ENCODE results near the gene CCDC69. TPM values are rescaled to one million over a fixed set of nuclear protein-coding genes. Genes with fewer than 3 reads are reported as not detected.
A peak's percentile ranks its signal among the peaks of the same experiment; 100 is the strongest.

Gene CCDC69
- total RNA-seq, 1 donor from 2014 or later: 0.78 TPM

DNA sequence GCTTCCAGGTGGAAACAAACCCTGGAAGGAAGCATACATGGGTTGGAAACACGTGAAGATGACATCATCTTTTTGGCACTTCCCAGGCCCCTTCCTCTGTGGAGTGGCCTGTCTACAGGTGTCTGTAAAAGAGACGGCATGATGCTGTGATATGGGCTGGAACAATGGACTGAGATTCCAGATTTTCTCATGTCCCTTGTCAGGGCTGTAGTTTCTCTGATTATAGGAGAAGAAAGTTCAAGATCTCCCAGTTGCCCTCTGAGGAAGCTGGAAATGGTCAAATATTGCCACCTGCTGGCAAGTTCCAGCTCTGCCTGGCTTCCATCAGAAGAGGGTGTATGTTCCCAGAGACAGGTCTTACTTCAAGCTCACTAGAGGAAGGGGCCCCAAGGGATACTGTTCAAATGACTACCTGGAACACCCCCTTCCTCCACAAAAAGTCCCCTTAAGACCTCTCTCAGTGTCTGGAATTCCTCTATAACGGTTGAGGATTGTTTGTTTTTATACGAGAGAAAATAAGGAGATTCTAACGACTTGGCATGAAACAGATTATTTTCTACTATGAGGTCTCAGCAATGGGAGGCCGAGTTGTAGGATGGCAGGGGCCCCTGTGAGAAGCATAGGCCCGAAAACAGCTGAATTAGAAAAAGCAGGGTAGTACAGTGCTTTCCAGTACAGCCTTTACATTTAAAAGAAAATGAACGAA is 59.1 kb downstream of the CCDC69 start:
- peak; percentile 41 for DNase-seq

DNA sequence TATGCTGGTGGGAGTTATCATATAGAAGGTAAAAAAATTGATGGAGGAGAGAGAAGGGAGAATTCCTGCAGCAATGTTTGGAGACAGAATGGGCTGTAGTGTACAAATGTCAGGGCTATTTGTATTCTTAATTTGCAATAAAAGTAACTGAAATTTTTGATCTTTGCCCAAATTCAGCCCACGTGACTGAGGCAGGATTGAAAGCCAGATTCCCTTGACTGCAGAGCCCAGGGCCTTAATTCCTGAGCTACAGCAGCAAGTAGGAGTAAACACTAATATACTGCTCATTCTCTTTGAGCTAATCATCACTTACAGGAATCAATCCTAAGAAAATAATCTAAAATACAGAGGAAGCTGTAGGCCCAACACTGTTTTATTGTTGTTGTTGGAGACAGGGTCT is 61.1 kb downstream of the CCDC69 start:
- DNase-seq: no peak

DNA sequence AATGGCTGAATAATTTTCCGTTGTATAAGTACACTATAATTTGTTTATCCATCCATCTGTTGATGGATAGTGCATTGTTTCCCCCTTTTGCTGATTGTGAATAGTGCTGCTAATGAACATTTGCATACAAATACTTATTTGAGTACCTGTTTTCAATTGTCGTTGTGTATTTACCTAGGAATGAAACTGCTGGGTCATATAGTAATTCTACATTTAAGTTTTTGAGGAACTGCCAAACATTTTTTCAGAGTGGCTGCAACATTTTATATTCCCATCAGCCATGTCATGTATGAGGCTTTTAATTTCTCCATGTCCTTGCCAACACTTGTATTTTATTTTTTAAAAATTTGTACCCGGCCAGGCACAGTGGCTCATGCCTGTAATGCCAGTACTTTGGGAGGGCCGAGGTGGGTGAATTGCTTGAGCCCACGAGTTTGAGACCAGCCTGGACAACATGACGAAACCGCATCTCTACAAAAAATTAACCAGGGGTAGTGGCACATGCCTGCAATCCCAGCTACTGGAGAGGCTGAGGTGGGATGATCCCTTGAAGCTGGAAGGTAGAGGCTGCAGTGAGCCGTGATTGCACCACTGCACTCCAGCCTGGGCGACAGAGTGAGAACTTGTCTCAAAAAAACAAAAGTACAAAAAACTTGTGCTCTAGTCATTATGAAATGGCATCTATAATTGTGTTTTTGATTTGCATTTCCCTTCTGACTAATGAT is 64.1 kb downstream of the CCDC69 start:
- DNase-seq: no peak

DNA sequence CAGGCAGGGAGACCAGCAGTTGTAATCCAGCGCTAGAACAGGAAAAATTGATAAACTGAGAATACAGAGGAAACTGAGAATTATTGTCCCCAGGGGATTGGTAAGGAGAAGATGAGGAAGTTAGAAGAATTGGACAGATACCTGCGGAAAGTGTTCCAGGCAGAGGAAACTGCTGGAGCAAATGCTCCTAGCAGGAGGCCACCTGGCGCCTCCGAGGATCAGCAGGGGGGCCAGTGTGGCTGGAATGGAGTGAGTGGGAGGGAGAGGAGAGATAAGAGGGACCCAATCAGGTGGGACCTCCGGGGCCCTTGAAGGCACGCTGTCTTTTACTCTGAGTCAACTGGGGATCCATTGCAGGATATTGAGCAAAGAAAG is 65.6 kb downstream of the CCDC69 start:
- DNase-seq: no peak

DNA sequence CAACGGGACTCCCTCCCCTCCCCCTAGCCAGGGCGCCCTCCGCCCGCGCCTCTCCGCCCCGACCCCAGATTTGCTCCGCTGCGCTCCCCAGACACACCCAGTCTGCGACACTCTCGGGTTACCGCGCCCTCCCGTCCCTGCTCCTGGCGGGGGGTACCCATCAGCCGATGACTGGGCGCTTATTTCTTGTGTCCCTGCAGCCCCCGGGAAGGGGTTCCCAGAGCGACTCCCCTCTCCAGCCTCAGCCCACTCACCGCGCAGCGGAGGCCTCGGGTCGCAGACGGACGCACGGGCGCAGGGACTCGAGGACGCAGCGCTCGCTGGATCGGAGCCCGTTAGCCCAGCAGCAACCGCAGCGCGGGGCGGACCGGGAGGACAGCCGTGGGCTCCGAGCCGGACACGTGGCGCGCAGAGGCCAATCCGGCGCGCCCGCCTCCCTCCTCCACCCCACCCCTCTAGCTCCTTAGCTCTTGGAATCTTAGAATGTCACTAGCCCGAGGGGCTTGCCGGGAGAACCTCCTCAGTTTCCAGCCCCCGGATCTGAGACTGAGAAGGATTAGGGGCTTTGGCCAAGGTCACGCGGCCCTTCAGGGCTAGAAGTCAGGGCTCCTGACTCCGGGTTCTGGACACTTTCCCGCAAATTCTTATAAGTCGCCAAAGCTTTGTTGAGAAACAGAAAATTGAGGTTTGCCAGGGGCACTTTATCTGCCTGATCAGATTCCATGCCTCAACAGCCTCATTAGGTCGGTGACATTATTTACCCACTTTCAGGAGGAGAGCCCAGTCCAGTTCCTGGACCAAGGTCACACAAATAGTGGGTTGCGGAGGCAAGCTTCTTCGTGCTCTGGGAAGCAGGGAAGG is 66.2 kb downstream of the CCDC69 start, which contains the start of gene ANXA6:
Gene ANXA6 (minus strand): TSS at position 354 of the 861 bp plus-strand sequence. CDS start 9,878 bp downstream, outside the sequence.
- DNase-seq: peak; percentile 77

DNA sequence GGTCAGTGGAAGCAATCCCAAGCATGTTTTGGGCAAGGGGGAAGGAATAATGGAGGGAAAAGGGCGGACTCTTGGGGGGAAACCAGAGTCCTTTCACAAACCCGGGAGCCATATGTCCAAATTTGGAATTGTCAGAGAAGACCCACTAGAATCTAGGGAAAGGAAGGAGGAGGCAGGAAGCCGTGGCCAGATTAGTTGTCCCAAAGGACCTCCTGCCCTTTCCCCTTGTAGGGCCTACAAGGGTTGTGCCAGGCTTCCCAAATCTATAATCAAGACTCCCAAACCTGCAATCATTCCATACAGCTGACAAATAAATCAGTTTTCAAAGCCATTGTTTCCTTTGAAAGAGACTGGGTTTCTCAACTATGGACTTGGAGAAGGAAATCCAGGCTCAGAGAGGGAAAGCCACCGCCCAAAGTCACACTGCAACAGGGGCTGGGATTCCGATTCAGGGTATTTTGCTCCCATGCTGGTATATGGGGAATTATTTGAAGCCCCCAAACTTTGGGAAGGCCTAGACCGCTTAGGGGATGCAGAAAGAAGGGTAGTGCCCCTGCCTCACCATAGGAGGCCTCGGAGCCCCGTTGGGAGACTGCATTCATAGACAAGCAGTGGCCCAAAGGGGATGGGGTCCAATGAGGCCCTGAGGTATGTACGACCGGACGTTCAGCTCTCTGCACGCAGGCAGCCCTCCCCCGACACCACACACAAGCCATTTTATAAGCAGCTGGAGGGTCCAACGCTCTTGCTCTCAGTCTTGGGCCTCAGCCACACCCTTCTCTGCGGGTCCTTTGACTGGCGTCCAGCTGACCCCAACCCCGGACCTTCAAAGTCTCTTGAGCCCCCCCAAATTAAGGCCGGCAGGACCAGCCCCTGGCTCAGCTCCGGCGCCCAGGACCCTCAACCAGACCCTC is 67.1 kb downstream of the CCDC69 start:
- no peak for DNase-seq

DNA sequence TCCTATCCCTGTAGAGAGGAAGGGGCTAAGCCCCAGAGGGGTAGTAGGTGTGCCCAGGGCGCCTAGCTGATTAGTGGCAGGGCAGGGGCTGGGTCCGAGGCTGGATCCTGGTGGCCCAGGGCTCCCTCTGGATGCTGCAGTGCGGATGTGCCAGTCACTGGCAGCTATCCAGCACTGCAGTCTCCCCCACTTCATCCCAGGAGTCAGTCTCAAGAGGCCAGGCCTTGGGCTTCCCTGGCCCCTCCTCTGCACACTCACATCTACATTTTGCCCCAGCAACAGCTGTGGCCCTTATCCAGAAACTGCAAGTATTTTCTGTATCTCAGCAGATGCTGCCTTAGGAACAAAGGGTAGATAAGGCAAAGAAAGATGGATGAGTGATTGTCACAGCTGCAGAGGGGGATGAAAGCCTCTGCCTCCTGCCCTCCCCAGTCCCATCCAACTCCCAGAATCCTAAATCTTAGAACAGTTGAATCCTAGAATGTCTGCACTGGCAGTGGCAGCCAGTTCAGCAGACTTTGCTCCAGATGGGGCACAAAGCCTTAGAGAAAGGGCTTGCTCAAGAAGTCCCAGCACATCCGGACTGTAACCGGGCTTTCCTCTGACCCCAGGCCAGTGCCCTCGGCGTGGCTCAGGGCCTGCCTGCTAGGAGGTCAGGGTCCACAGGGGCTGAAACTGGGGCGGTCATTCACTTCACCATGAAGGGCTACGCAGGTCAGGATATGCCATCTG is 68.0 kb downstream of the CCDC69 start:
- no peak for DNase-seq

DNA sequence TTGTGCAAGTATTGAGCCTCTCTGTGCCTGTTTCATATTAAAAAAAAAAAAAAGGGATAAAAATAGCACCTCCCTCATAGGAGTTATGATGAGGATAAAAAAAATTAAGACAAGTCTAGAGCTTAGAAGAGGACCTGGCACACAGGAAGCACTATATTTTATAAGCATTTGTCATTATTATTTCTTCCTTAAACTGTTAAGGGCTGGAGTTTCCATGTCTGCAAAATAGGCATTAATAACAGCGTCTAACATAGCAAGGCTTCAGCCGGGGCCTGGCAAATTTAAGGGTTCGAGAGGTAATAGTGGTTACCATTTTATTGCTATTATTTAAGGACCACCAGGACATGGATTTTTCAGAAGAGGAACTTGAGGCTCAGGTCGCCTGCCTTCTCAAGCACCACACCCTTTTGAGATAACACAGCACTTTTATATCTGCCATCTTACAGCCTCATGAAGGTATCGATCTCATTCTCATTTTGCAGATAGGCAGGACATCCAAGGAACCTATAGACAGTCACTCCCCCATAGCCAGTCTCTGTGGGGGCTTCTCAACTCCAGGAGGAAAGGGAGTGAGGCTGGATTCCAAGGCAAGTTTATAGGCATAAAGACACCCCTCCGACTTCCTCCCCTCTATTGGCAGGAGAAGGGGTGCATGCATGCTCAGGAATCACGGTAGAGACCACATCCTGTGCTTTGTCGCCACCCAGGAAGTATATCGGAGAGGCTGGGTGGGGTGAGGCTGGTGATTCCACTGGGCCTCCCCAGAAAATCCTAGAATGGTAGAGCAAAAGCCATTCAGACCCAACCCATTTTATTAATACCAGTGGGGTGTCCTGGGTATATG is 68.7 kb downstream of the CCDC69 start:
- DNase-seq: no peak

DNA sequence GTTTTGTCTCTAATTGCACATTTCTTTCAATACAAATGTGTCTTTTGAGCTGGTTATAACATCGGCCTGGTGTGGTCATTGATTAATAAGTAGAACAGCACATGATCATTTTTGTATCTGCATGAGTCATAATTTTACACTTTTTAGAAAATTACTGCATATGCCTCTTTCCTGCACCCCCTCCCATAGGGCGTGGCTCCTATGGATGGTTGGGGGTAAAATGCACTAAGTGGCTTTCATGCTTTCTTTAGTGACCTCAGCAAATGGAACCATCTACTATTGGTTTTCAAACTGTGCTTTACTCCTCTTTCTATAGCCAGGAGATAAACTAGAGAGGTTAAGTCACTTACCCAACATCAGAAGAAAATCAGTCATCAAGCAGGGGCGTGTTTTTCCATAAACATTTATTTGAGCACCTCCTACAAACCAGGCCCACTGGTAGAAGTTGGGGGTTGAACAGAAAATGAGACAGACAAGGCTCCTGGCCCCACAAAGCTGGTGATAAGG is 70.1 kb downstream of the CCDC69 start:
- DNase-seq: no peak

DNA sequence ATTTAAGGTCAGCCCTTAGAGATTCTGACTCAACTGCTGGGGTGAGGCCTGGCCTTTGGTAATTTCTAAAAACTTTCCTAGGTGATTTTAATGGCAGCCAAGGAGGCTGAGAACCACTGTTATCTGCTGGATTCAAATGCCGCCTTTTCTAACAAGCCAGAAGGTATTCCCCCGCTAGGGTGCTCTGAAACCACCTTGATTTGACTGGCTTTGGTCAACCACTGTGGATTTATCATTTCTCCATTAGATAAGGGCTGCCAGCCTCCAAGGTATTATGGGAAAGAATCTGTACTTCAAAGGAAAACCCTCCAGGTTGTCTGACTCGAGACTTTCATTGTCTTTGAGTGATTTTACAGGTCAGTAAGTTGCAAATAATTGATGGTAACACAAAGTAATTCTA is 70.6 kb downstream of the CCDC69 start:
- DNase-seq: no peak

DNA sequence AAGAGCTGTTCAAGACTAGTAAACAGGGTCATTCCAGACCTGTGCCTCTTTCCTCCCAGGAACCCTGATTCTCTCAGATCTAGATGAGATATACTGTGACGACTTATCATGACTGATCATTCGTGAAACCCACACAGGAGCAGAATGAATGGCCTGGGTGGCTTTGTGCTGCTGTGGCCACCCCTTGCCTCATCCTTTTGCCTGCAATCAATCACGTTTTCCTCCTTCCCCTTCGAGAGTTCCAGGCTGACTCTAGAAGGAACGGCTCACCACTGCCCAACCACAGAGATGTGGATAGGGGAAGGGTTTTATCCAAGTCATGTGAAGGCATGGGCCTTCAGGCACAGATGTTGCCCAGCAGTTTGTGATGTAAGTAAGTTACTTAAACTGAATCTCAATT is 72.1 kb downstream of the CCDC69 start:
- DNase-seq: no peak

DNA sequence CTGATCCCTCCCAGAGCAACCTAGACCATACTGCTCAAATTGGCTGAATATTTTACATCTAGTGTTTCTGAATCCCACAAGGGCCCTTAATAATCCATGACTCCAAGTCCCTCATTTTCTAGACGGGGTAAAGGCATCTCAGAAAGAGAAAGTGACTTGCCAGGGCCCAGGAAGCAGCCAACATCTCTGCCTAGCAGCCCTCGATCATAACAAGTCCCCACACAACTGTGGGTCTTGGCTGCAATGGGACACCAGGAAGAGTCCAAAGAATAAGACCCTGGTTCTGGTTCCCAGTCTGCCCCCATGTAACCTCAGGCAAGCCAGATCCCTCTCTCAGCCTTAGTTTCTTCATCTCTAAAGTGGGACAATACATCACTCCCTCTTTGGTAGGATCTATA is 72.6 kb downstream of the CCDC69 start:
- no peak for DNase-seq

DNA sequence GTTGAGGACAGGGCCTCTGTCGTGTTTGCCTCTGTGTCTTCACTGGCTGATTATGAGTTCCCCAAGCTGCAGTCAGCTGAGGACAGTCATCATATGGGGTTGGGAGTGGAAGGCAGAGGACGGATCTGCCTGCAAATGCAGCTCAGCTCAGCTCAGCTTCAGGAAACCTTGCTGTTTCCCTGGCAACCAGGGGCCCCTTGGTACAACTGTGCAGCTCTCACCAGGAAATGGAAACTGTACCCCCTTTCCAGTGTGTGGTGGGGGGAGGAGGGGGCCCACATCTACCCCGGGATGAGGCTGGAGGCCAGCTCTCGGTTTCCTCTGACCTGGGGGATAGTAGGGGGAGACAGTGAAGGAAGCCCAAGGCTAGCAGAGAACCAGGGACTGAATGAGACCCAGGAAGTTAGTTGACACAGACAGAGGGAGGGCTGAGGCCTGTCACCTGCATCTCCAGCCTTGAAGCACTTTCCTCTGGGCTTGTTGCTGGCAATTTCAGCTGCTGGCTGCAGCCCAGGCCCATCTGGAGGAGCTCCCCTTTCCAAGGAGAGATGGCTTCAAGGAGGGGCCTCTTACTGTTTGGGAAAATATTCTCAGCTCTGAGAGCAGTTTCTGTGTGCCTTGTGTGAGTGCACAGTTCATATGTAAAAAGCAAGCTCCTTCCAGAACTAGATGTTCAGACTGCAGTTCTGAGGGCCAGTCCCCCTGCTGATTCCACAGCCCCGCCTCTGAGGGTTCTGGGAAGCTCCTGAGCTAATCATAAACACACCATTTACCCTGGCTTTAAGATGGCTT is 73.2 kb downstream of the CCDC69 start:
- DNase-seq: peak; percentile 33

DNA sequence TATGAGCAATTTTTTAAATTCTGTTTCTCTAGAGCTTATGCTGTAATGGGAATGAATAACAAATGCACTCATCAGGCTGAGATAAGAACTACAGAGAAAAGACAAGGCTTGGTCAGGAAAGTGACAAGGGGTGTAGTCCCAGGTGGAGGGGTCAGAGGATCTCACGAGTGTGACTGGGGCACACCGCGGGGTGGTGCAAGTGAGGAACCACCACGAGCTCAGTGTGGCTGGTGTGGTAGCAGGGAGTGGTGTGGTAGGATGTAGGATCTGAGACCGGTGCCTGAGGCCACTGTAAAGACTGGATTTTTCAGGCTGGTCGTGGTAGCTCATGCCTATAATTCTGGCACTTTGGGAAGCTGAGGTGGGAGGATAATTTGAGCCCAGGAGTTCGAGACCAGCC is 75.3 kb downstream of the CCDC69 start:
- DNase-seq: no peak

DNA sequence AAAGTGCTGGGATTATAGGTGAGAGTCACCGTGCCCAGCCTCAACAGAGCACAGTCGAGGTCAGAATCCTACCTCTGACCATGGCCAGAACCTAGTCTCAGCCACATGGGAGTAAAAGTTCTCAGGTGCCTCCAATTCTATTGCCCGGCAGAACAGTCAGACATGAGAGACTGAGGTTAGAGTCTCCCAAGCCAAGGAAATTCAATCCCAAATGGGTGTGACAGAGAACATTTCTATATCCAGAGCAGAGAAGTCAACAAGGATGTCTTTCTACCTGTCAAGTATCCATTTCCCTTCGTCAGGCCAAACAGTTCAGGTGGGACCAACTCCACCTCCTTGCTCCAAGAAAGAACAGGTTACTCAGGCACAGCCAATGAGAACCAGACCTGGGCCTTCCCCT is 76.9 kb downstream of the CCDC69 start:
- DNase-seq: no peak

DNA sequence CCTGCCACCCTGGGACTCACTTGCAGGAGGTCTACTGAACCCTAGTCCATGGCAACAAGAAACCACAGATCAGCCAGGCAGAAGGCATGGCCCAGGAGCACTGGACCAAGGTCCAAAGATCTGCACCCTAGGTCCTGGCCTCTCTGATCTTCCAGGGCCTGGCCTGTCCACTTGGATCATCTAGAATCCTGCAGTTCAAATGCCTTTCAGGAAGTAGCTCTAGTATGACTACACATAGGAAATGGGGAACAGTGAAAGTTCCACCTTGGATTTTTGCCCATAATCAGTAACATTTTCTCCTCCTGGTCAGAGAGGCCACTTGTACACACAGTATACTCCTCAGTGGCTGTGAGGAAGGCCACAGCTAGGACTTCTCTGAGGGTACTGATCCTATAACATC is 77.8 kb downstream of the CCDC69 start:
- no peak for DNase-seq

DNA sequence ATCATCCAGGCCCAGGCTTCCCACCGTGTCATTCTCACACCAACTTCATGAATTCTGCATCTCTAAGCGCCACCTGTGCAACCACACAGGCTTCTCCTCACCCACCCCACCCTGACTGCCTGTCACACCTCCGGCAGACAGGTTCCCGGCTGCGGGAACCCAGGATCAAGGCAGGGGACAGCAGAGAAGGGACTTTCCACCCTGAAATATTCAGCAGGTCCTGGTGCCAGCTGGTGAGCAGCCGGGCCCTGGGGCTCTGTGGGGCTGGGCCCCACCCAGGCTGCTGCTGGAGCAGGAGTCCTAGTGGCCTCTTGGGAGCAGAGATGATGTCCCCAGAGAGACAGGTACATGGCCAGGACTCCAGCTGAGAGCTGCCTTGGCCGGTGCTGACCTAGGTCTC is 79.0 kb downstream of the CCDC69 start:
- no peak for DNase-seq

DNA sequence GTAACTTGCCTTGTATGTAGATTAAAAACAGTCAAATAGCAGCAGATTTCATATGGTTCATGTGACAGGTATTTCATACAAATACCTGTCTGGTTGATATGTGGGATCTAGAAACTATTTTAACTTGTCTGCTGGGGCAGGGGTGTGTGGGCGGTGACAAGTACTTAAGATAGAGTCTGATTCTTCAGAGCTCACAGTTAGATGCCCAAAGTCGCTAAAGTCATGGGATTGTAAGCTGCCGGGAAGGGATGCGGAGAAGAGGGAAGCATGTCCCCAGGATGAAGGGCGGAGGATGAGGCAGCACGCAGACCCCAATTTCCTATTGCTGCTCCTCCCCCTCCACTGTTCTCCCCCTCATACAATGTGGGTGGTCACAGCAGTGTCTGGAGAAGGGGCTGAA is 79.6 kb downstream of the CCDC69 start:
- DNase-seq: no peak

DNA sequence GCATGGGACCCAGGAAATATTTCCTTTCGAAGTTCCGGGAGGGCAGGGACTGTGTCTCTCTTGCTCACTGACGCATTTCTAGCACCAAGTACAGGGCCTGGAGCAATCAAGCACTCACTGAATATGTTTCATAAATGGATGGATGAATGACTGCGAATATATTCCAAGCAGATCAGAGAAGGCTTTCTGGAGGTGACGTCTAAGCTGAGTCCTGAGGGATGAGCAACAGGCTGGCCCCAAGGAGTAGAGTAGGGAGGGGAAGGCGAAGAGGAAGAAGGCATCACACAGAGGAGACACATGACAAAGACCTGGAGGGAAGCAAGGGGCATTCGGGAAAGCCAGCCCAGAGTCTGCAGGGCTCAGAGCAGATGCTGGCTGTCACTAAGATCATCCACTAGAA is 80.2 kb downstream of the CCDC69 start:
- DNase-seq: no peak
